ENCODE data around the gene RNF10.
A peak's percentile ranks its signal among the peaks of the same experiment; 100 is the strongest.
"Not testable (repeated sequence)": the region's sequence is repeated elsewhere in the genome, so short reads cannot be mapped to it uniquely, and the experiment has no call there.

Gene RNF10

DNA sequence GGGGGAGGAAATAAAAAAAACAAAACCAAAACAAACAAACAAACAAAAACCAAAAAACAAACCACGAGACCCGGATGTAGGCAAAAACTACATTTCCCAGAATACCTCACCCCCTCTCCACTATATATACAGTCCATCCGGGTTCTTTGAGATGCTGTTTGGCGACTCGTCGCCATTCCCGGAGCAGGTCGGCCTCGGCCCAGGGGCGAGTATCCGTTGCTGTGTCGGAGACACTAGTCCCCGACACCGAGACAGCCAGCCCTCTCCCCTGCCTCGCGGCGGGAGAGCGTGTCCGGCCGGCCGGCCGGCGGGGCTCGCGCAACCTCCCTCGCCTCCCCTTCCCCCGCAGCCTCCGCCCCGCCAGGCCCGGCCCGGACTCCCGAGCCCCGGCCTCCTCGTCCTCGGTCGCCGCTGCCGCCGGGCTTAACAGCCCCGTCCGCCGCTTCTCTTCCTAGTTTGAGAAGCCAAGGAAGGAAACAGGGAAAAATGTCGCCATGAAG is at the start of gene RNF10:
RNF10 (plus strand) TSS at position 154 of the 500 bp plus-strand sequence. CDS start 456 bp downstream, outside the sequence.
- H3K4me3 ChIP-seq (ENCODE audit: low read depth, low read length), result peak within 1 kb of the TSS; percentile 88
- TF ChIP-seq CTCF (IDR thresholded peaks at IDR 0.05; ENCODE audit: low read depth, low read length) (no peak), POLR2A (IDR thresholded peaks at IDR 0.05; ENCODE audit: extremely low read depth, insufficient read length) (peak; percentile 96), MAX (IDR thresholded peaks at IDR 0.05; ENCODE audit: low read depth, low read length) (peak; percentile 38; the same call in 1 of the 2 replicates), MYC (IDR thresholded peaks at IDR 0.05; ENCODE audit: low read depth, low read length) (peak; percentile 50)

DNA sequence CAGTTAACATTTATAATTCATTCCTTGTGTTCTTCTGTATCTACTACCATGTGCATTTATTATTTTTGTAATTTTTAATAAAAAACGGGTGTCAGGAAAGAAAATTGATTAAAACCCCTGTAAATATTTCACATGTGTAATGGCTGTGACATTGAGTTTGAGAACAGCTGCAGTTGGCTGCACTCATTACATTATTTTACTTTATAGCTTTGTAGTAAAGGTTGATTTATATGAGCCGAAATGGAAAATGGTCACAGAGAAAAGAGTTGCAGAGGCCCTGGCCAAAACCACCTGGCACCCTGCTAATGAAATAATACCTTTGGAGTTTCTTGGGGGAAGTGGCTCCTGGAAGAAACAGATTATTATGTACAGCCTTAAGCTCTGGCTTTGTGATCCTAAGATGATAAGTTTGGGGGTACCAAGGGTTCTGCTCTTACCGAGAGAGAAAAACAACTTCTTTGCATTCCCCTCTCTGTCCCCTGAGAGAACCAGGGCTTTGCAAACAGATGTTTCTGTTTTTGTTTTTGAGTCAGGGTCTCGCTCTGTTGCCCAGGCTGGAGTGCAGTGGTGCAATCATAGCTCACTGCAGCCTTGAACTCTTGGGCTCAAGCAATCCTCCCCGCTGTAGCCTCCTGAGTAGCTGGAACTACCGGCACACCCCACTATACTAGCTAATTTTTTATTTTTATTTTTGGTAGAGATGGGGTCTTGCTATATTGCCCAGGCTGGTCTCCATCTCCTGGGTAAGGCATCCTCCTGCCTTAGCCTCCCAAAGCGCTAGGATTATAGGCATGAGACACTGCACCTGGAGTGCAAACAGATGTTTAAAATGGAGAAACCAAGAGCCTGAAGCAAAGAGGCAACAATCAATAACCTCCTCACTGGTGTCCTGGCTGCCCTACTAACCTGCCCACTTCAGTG is 47.9 kb upstream of the RNF10 start:
- H3K4me3 ChIP-seq (ENCODE audit: low read depth, low read length), result no peak overlapping the region
- no peak for DNase-seq (ENCODE audit: low read depth)
- TF ChIP-seq POLR2A (IDR thresholded peaks at IDR 0.05; ENCODE audit: extremely low read depth, insufficient read length) (no peak), MYC (IDR thresholded peaks at IDR 0.05; ENCODE audit: low read depth, low read length) (no peak), MAX (IDR thresholded peaks at IDR 0.05; ENCODE audit: low read depth, low read length) (no peak), CTCF (IDR thresholded peaks at IDR 0.05; ENCODE audit: low read depth, low read length) (no peak)

More for the DNA sequence above, at the start of gene RNF10:
- peak; percentile 93 for DNase-seq (ENCODE audit: low read depth)

DNA sequence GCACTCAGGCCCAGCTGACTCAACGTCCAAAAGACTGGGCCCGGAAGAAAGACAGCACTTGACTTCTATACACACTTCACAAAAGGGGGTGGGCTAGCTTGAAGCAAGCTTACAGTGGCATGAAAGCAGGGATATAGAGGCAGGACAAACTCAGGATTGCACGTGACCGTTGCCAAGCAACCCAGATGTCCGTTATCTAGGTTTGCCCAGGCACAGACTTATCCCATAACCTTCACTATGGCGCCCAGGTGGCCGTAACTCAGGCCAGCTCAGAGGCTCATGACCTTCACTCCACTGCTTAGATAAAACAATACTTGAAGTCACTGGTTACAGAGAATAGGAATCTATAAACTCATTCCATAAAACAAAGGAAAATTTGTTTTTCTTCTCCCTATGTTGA is 46.6 kb upstream of the RNF10 start:
- DNase-seq (ENCODE audit: low read depth); H3K4me3 ChIP-seq (ENCODE audit: low read depth, low read length): not testable (repeated sequence)

DNA sequence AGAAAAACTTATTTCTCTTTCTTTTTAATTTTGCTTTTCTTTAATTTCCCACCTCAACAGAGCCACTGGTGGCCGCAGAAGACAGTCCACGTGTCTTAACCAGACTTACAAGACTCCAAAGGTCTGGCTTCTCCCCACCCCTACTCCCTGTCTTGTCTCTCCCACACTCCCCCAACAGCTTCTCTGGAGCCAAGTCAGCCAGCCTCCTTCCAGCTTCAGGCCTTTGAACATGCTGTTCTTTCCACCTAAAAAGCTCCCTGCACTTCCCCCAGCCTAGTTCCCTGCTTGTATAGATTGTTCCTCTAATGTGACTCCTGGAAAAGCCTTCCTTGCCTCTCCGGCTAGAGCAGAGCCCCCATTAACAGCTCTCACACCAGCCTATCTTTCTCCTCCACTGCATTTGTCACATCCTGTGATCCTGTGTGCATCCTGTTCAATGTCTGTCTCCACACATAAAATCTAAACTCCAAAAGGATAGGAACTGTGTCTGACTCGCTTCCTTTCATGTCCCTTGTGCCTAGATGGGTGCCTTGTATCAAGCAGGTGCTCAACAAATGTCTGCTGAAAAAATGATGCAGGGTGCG is 46.0 kb upstream of the RNF10 start:
- no peak for DNase-seq (ENCODE audit: low read depth)
- TF ChIP-seq CTCF (IDR thresholded peaks at IDR 0.05; ENCODE audit: low read depth, low read length) (no peak), MAX (IDR thresholded peaks at IDR 0.05; ENCODE audit: low read depth, low read length) (no peak), MYC (IDR thresholded peaks at IDR 0.05; ENCODE audit: low read depth, low read length) (no peak), POLR2A (IDR thresholded peaks at IDR 0.05; ENCODE audit: extremely low read depth, insufficient read length) (no peak)
- no peak overlapping the region for H3K4me3 ChIP-seq (ENCODE audit: low read depth, low read length)

DNA sequence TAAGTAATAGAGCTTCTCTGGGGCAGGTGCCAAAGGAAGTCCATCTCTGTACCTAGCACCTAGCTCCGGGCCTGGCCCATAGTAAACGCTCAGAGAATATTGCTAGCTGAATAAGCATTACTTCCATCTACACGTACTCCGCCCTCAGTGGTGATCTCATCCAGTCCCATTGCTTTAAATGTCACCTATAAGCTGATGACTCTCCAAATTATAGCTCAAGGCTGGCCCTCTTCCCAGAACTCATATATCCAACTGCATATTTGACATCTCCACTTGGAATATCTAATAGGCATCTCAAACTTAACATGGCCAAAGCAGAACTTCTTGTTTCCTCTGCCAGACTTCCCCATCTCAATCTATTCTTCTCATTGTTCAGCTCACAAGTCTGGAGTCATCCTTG is 45.1 kb upstream of the RNF10 start:
- TF ChIP-seq MAX (IDR thresholded peaks at IDR 0.05; ENCODE audit: low read depth, low read length) (no peak), CTCF (IDR thresholded peaks at IDR 0.05; ENCODE audit: low read depth, low read length) (no peak), MYC (IDR thresholded peaks at IDR 0.05; ENCODE audit: low read depth, low read length) (no peak), POLR2A (IDR thresholded peaks at IDR 0.05; ENCODE audit: extremely low read depth, insufficient read length) (no peak)
- DNase-seq (ENCODE audit: low read depth), result no peak
- no peak overlapping the region for H3K4me3 ChIP-seq (ENCODE audit: low read depth, low read length)

DNA sequence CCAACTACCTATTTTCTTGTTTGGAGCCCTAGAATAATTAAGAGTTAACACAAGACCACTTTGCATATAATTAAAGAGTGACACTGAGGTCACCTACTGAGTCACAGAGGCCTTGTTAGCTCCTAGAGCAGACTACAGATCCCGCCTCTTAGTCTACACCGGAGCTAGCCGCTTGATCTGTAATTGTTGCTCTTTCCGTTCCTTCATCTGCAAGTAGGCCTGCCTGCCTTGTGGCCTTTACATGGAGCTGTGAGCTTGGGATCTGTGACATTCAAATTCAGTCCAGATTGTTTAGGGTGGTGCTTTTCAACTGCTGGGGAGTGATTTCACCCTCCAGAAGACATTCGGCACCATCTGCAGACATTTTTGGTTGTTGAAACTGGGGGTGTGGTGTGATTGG is 43.8 kb upstream of the RNF10 start:
- TF ChIP-seq POLR2A (IDR thresholded peaks at IDR 0.05; ENCODE audit: extremely low read depth, insufficient read length) (no peak), CTCF (IDR thresholded peaks at IDR 0.05; ENCODE audit: low read depth, low read length) (no peak), MYC (IDR thresholded peaks at IDR 0.05; ENCODE audit: low read depth, low read length) (no peak), MAX (IDR thresholded peaks at IDR 0.05; ENCODE audit: low read depth, low read length) (no peak)
- no peak for DNase-seq (ENCODE audit: low read depth)

More for the DNA sequence above, 43.8 kb upstream of the RNF10 start:
- H3K4me3 ChIP-seq (ENCODE audit: low read depth, low read length), result no peak overlapping the region

Data from NB4 (cell line).